ENCODE results near the gene MRPL18.

DNA sequence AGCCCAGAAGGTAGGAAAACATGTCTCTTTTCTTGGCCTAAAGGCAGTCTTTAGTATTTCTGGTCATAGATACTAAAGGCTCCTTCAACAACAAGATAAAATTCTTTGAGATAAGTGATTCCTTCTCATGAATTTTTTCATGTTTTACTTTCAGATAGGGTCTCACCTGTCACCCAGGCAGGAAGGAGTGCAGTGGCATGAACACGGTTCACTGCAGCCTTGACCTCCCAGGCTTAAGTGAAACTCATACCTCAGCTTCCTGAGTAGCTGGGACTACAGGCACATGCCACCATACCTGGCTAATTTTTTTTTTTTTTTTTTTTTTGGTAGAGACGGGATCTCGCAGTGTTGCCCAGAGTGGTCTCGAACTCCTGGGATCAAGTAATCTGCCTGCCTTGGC, 18.9 kb downstream of the MRPL18 start:
- TF ChIP-seq, protein P1, sequence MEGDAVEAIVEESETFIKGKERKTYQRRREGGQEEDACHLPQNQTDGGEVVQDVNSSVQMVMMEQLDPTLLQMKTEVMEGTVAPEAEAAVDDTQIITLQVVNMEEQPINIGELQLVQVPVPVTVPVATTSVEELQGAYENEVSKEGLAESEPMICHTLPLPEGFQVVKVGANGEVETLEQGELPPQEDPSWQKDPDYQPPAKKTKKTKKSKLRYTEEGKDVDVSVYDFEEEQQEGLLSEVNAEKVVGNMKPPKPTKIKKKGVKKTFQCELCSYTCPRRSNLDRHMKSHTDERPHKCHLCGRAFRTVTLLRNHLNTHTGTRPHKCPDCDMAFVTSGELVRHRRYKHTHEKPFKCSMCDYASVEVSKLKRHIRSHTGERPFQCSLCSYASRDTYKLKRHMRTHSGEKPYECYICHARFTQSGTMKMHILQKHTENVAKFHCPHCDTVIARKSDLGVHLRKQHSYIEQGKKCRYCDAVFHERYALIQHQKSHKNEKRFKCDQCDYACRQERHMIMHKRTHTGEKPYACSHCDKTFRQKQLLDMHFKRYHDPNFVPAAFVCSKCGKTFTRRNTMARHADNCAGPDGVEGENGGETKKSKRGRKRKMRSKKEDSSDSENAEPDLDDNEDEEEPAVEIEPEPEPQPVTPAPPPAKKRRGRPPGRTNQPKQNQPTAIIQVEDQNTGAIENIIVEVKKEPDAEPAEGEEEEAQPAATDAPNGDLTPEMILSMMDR (IDR thresholded peaks at IDR 0.05; ENCODE audit: low read length), result no peak
- TF ChIP-seq EZH2 (optimal IDR thresholded peaks at IDR 0.05; ENCODE audit: low read depth, low read length) (no peak), EZH2phosphoT487 (IDR thresholded peaks at IDR 0.05; ENCODE audit: low read length) (no peak)

Data from MM.1S (cell line).